NCI-H1436 (cell line): ENCODE results near the gene USP34.

ENCODE experiments used
- DNase-seq: peaks from one replicate; lab custom pipeline; 2025; lab: John Stamatoyannopoulos, UW

USP34 gene

DNA sequence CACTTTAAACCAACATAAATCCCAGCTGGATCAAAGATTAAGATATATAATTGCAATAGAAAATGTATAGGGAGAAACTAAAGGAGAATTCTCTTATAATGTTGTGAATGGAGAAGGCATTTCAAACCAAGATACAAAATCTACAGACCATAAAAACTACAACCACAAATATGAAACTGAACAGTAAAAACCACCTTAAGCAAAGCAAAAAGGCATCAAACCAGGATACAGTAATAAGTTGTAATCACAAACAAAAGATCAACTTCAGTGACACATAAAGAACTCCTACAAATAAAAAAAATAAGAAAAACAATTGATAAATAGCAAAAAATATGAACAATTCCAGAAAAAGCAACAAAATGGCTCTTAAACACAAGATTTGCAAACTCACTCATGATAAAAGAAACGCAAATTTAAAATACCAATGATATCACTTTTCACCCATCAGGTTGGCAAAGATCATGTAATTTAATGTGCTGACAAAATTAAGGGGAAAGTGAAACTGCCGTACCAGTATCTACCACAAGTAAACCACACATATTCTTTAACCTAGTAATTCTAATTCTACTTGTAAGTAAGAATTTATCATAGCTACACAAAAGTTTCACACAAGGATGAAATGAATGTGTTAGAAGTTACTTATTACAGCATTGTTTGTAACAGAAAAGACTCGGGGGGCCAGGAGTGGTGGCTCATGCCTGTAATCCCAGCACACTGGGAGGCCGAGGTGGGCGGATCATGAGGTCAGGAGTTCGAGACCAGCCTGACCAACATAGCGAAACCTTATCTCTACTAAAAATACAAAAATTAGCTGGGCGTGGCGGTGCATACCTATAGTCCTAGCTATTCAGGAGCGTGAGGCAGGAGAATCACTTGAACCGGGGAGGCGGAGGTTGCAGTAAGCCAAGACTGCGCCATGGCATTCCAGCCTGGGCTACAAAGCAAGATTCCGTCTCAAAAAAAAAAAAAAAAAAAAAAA, 101.9 kb downstream of the USP34 start:
- DNase-seq: no peak

DNA sequence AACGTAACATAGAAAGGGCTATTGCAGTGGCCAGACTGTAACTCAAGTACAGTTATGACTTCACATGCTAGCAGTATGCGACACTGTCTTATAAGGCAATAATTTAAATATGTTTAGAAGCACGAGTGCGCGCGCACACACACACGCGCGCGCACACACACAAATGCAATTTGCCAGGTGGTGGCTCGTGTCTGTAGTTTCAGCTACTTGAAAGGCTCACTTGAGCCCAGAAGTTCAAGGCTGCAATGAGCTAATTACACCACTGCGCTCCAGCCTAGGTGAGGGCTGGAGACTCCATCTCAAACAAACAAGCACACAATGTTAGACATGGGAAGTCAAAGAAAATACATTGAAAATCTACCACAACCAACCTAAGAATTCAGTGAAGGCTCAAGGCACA, 103.7 kb downstream of the USP34 start:
- DNase-seq: peak; percentile 4

DNA sequence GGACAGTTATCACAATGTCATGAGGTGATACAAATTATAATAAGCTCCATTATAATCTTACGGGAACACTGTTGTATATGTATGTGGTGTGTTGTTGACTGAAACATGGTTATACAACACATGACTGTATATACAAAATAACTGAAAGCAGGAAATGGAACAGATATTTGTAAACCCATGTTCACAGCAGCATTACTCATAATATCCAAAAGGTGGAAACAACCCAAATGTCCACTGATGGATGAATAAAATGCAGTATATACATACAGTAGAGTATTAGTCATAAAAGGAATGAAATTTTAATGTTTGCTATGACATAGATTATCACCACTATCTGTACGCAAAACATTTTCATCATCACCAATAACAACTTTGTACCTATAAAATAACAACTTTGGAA, 107.3 kb downstream of the USP34 start:
- DNase-seq: no peak

DNA sequence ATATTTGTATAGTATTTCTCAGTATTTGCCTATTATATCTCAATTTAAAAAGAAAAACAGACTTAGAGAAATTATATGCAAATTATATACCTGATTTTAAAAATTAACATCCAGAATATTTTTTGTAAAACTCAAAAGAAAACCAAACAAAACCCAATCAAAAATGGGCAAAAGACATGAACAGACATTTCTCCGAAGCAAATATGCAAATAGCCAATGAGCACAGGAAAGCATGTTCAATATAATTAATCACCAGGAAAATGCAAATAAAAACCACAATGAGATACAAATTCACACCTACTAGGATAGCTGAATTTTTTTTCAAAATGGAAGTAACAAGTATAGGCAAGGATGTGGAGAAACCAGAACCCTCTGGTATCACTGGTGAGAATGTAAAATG, 108.0 kb downstream of the USP34 start:
- DNase-seq: no peak

DNA sequence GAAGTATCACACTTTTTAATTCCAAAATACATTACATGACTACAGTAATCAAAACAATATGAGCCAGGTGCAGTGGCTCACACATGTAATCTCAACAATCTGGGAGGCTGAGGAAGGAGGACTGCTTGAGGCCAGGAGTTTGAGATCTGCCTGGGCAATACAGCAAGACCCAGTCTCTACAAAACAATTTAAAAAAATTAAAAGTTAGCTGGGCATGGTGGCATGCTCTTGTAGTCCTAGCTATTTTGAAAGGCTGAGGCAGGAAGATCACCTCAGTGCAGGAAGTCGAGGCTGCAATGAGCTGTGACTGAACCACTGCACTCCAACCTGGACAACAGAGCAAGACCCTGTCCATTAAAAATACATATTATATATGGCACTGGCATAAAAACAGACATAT, 109.8 kb downstream of the USP34 start:
- DNase-seq: no peak

DNA sequence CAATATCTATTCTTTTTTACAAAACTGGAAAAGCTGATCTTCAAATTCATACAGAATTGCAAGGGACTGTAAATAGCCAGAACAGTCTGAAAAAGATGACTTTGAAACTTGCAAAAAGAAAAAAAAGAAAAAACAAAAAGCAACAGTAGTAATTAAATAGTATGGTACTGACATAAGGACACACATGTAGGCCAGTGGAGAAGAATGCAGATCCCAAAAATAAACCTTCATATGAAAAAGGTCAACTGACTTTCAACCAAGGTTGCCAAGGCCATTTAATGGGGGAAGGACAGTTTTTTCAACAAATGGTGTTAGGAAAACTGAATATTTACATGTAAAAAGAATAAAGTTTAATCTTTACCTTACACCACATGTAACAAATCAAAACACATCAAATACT, 111.8 kb downstream of the USP34 start:
- DNase-seq: no peak

DNA sequence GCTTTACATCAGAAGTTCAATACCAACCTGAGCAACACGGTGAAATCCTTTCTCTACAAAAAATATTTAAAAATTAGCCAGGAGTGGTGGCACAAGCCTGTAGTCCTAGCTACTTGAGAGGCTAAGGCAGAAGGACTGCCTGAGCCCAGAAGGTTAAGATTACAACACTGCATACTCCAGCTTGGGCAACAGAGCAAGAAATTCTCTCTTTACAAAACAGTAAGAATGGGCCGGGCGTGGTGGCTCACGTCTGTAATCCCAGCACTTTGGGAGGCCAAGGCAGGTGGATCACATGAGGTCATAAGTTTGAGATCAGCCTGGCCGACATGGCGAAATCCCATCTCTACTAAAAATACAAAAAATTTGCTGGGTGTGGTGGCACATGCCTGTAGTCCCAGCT, 113.2 kb downstream of the USP34 start:
- no peak for DNase-seq

DNA sequence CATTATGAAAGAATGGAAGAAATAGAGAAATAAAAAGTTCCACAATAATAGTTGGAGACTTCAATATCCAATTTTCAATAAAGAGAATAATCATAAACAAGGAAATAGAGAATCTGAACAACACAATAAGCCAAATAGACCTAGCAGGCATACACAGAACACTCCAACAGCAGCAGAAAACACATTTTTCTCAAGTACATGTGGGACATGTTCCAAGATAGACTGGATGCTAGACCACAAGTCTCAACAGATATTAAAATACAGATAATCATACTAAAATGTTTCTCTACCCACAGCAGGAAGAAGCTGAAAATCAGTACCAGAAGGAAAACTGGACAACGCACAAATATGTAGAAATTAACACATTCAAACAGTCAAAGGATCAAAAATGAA, 113.9 kb downstream of the USP34 start:
- no peak for DNase-seq

DNA sequence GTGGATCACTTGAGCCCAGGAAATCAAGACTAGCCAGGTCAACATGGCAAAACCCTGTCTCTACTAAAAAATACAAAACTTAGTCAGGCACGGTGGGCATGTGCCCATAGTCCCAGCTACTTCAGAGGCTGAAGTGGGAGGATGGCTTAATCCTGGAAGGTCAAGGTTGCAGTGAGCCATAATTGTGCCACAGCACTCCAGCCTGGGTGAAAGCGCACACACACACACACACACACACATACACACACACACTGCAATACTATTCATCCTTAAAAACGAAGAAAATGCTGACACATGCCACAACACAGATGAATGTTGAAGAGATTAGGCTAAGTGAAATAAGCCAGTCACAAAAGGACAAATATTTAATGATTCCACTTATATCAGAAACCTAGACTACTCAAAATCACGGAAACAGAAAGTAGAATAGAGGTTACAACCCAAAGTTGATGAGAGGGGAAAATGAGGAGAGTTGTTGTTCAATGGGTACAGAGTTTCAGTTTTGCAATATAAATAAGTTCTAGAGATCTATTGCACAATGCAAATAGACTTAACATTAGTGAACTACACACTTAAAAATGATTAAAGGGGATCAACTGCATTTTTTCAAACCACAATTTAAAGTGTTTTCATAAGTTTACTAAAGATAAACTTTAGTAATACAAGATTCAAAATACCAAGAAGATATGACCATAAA, 114.5 kb downstream of the USP34 start:
- no peak for DNase-seq

DNA sequence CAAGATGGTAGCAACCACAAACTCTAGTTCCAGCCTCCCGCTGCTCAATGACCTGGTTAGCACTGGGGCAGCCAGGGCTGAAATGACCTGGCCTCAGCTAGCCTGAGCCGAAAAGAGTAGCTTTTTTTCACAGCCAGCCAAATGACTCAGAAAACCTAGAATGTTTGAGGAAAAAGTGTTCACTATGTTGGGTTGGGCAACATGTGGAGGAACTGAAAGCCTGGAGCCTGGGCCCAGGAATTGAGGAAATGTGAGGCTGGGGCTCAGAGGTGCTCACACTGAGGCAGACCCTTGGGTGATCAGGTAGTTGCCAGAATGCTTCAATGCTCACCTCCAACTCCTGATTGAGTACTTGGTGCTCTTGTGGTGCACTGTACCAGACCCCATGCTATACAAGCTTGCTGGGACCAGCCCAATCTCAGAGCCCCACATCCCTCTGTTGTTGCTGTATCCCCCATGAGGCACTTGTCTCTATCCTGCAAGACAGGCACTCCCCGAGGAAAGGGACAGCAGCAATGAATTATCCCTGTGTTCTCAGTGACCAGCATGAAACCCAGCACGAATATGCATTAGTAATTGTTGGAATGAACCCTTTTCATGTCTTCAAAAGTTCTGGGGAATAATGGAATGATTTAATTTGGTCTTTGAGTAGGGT, 116.2 kb downstream of the USP34 start:
- DNase-seq: no peak

DNA sequence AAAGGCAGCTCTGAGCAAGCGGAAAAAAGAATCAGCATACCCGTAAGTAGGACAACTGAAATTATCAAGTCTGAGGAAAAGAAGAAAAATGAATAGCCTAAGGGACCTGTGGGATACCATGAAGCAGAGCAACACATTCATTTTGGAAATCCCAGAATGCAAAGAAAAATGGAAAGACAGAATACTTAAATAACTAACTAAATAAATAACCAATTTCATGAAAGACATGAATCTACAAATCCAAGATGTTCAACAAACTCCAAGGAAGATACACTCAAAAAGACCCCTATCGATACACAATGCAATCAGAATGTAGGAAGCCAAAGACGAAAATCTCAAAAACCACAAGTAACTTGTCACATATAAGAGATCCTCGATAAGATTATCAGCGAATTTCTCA, 117.0 kb downstream of the USP34 start:
- DNase-seq: no peak

DNA sequence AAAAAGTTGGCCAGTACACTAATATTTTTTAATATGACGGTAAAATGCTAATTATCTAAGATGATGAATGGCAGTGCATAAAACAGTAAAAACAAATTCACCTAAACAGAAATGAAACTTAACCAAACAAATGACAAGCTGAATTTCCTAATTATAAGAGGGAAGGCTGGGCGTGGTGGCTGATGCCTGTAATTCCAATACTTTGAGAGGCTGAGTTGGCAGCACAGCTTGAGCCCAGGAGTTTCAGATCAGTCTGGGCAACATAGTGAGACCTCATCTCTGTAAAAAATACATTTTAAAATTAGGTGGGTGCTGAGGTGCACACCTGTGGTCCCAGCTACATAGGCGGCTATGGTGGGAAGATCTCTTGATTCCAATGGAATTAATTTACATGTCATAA, 120.1 kb downstream of the USP34 start:
- no peak for DNase-seq

DNA sequence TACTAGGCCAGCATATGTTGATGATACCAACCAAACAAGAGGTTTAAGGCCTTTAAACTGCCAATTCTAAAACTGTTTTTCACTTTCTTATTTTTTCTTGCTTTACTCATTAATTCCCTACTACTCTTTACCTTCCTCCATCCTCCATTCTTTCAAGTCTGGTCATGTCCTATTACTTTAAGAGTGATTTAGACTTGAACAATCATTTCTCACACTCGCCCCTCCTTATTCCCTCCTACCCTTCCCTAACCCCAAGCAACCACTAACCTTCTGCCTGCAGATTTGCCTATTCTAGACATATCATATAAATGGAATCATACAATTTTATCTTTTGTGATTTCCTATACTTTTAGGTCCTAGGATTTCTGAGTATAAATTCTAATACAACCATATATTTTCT, 127.7 kb downstream of the USP34 start:
- no peak for DNase-seq

DNA sequence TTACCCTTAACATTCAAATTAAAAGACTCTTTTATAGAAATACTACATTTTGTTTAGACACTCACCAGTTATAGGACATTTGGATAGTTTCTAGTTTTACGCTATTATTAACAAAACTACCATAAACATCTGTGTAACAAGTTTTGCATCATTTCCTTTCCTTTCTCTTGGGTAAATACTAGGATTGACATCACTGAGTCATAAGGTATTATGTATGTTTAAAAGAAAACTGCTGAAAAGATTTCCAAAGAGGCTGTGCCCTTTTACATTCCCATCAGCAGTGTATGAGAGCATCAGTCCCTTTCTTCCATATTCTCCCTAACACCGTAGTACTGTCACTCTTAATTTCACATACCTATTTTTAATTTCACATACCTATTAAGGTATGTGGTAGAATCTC, 130.6 kb downstream of the USP34 start:
- DNase-seq: no peak

DNA sequence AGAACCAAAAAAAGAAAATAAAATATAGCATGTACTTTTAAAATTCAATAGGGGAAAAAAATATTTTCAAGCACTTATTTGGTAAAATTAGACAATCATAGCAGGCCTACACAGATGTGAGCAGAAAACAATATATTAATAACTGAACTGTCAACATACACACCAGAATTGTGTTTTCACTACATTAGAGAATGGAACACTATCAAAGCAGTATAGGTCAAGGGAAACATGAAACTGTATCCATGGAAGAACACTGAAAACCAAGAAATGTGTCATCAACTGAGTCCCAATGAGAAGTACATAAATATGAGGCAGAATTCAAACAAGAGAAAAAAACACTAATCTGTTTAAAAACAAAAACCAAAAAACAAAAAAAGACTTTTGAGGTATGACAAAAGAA, 132.4 kb downstream of the USP34 start:
- DNase-seq: no peak

DNA sequence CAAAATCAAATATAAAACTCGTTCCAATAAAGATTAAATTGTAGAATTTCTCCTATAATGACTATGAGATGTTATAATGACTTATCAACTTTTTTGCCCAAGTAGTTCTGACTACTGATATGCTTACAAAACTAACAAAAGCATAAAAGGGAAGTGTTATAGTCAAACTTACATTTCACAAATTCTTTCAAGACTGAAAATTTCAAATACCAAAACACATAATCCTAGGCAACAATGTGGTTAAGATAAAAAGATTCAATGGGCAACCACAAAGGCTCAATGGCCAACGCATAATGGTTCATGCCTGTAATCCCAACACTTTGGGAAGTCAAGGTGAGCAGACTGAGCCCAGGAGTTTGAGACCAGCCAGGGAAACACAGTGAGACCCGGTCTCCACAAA, 135.7 kb downstream of the USP34 start:
- DNase-seq: no peak

DNA sequence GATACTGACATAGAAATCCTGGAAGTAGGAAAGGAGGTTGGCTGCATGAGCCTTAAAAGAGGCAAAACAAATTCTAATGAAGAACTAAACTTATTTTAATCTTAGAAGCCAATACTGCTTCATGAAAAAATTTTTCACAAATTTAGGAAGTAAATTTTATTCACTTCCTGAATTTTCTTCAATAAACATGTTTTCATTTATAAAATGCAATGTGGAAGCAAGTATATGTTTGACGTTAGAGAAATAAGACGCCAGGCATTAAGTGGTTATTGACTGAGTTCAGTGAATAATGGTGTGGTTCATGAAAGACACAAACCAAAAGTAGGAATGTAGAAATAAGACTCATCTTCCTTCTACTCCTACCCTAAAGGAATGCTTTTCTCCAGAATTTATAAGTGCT, 136.4 kb downstream of the USP34 start:
- DNase-seq: no peak

DNA sequence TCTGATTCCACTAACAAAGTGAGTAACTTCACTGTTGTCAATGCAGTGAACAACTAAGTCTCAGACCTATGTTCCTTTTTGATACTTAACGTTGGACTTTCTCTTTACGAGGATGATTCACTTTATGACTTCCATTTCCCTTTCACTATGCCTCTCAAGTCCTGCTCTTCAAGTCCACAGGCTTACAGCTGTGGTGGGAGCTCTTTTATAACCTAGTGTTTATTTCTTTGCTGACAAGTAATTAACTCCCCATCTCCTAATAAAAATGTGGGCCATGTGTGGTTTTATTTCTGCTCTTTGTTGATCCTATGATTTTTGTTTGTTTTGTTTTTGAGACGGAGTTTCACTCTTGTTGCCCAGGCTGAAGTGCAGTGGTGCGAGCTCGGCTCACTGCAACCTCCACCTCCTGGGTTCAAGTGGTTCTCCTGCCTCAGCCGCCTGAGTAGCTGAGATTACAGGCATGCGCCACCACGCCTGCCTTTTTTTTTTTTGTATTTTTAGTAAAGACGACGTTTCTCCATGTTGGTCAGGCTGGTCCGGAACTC, 142.1 kb downstream of the USP34 start:
- no peak for DNase-seq

DNA sequence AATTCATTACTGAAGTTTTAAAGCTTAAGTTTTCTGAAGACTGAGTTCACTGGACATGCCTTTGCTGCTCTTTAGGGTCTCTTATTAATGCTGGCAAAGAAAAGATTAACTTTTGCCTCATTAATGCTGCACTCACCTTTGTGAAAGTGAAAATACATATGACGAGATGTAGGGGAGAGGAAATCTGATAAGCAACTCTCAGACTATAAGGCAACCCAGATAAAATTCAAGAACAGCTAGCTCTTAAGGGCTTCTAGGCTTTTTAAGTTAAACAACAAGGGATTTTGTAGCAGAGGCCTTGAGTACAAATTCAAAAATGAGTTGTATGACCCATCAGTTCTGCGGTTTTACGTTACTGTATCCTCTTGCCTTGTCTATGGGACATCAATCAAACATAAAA, 143.7 kb downstream of the USP34 start:
- DNase-seq: no peak

DNA sequence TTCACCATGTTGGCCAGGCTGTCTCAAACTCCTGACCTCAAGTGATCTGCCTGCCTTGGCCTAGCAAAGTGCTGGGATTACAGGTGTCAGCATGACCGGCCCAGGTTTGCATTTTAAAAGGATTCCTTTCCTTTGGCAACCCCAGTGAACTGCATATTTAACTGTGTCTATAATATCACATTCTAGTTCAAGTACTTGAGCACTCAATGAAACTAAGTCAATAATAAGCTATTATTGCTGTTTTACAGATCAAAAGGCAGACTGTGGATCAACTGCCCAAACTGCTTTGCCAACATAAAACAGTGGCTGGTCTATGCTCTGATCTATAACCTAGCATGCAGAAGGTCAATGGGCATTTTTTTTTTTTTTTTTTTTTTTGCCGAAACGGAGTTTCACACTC, 144.5 kb downstream of the USP34 start:
- DNase-seq: no peak

DNA sequence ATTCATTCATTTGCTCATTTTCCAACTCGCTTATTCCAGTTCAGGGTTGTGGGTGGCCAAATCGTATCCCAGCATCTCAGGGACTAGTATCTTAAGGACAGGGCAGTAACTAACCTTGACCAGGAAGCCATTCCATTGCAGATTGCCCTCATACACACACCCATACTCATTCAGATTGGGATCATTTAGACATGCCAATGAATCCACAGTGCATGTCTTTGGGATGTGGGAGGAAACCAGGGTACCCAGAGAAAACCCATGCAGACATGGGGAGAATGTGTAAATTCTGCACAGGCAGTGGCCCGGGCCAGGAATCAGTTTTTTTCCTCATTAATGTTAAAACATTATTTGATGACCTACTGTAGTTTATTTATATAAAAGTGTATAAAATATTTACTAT, 150.7 kb downstream of the USP34 start:
- no peak for DNase-seq

DNA sequence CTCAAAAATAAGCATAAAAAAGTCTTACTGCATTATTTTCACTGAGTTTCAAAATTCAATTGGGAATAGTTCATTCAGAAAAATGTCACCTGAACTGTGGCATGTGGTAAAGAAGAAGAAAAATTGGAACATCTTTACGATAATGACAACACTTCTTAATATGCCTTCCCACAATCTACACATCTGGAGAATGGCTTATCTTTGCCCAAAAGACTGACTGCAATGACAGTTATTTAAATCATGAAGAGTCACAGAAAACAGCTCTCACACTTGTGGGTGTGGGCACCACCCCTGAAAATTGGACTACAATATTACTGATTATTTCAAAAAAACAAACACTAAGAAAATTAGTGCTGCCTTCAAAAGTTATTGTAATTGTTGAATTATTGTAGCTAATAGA, 152.3 kb downstream of the USP34 start:
- DNase-seq: no peak

DNA sequence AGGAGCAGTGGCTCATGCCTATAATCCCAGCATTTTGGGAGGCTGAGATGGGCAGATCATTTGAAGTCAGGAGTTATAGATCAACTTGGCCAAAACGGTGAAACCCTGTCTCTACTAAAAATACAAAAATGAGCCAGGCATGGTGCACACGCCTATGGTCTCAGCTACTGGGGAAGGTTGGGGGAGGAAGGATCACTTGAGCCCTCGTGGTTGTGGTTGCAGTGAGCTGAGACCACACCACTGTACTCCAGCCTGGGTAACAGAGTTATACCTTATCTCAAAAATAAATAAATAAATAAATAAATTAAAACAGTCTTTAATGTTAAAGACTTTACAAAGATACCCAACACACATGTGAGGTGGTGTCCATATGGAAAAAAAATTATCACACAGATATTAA, 174.9 kb downstream of the USP34 start:
- DNase-seq: no peak
